GM12878 (cell line): ENCODE measurements around the gene RALGAPA2. TPM values are rescaled to one million over a fixed set of nuclear protein-coding genes. Genes with fewer than 3 reads are reported as not detected.

ENCODE experiments used
- ATAC-seq: fragments of 200-7000 bp; cut with Tn5 transposase; 3 replicates; pipeline ENCODE4 v1.9.1; 2020; ENCODE audit warnings: mild to moderate bottlenecking, moderate library complexity
- BruUV-seq: library from RNA; stranded (reverse); fragments of 400-500 nt; replicated peaks from 2 replicates; lab custom pipeline; 2021; lab: Mats Ljungman, UMichigan
- CTCF ChIA-PET: fragments of 300-600 bp; sonication (Branson Sonifier 250); formaldehyde crosslinking; extraction: SDS; loops from one replicate; lab custom pipeline; 2021; ENCODE audit warnings: inconsistent platforms; lab: Yijun Ruan, JAX
- POLR2A ChIA-PET: fragments of 350-600 bp; formaldehyde crosslinking; extraction: SDS; loops from one replicate; lab custom pipeline; 2021; ENCODE audit warnings: inconsistent platforms; lab: Charles Lee
- RAD21 ChIA-PET: fragments of 300-600 bp; sonication (Branson Sonifier 250); formaldehyde crosslinking; loops from one replicate; lab custom pipeline; 2023; ENCODE audit warnings: antibody characterized with exemption; ENCODE audit not compliant: unreplicated experiment; lab: Charles Lee
- SMC1A ChIA-PET: fragments of 300-600 bp; sonication (Branson Sonifier 250); formaldehyde crosslinking; loops from one replicate; lab custom pipeline; 2023; ENCODE audit not compliant: unreplicated experiment, uncharacterized antibody; lab: Charles Lee
- DNase-seq: peaks from one replicate; pipeline ENCODE4 v3.0.0-alpha.2; 2011; ENCODE audit warnings: low read depth, low spot score
- FAIRE-seq: peaks from 3 replicates; lab custom pipeline; 2011; peaks lifted over from hg19 to GRCh38; lab: Jason Lieb, UNC
- H2AFZ ChIP-seq: 2 replicates; pipeline ENCODE4 v1.6.0; 2011; ENCODE audit warnings: low read depth, low read length, control low read depth; ENCODE audit not compliant: control insufficient read depth
- H3K27ac ChIP-seq: 2 replicates; pipeline ENCODE4 v1.5.1; 2011; ENCODE audit warnings: control low read depth; ENCODE audit not compliant: control insufficient read depth, insufficient read depth
- H3K27me3 ChIP-seq, 2 experiments: replicated peaks in 1 of 2; 2 replicates each; pipeline versions ENCODE4 v1.6.0 to v1.6.1; 2011; ENCODE audit warnings: low read length in 1 of 2; ENCODE audit not compliant: control insufficient read depth in 2 of 2, insufficient read depth in 2 of 2
- H3K36me3 ChIP-seq, 2 experiments: 2 replicates each; pipeline ENCODE4 v1.5.1; 2011; ENCODE audit warnings: low read length in 1 of 2; ENCODE audit not compliant: control insufficient read depth in 2 of 2, insufficient read depth in 2 of 2
- H3K4me1 ChIP-seq: 2 replicates; pipeline ENCODE4 v1.6.1; 2011; ENCODE audit warnings: mild to moderate bottlenecking, low read length, moderate library complexity, mixed read lengths; ENCODE audit not compliant: control insufficient read depth, insufficient read depth
- H3K4me2 ChIP-seq: 2 replicates; pipeline ENCODE4 v1.6.0; 2011; ENCODE audit warnings: control low read depth; ENCODE audit not compliant: control insufficient read depth, insufficient read depth
- H3K4me3 ChIP-seq: fragments of 200-600 bp; sonication (generic); 2 replicates; pipeline ENCODE4 v1.5.1; 2016
- H3K79me2 ChIP-seq: 2 replicates; pipeline ENCODE4 v1.6.0; 2011; ENCODE audit warnings: low read length; ENCODE audit not compliant: control insufficient read depth, insufficient read depth
- H3K9ac ChIP-seq: 2 replicates; pipeline ENCODE4 v1.8.0; 2011; ENCODE audit warnings: low read length, control low read depth, mixed read lengths; ENCODE audit not compliant: control insufficient read depth, insufficient read depth
- H3K9me3 ChIP-seq: replicated peaks from 3 replicates; pipeline ENCODE4 v1.5.1; 2011; ENCODE audit warnings: mild to moderate bottlenecking, low read length; ENCODE audit not compliant: control insufficient read depth, insufficient read depth
- H4K20me1 ChIP-seq: 2 replicates; pipeline ENCODE4 v1.6.0; 2011; ENCODE audit not compliant: control insufficient read depth, insufficient read depth
- BMI1 ChIP-seq: fragments of 450-650 bp; IDR thresholded peaks from 2 replicates; pipeline ENCODE4 v1.6.1; 2016; ENCODE audit warnings: mild to moderate bottlenecking, moderate library complexity, borderline replicate concordance
- BRCA1 ChIP-seq: IDR thresholded peaks from 2 replicates; pipeline ENCODE4 v1.6.1; 2011; ENCODE audit warnings: low read depth, low read length, improper control_type of control experiment
- DPF2 ChIP-seq: fragments of 450-650 bp; IDR thresholded peaks from 2 replicates; pipeline ENCODE4 v1.6.1; 2017; ENCODE audit warnings: mild to moderate bottlenecking
- EP300 ChIP-seq, 2 experiments: fragments of 150-350 bp in 1 of 2; IDR thresholded peaks; 2 replicates each; pipeline ENCODE4 v1.6.1; 2011 to 2012; ENCODE audit warnings: low read depth in 2 of 2, low read length in 2 of 2, borderline replicate concordance in 1 of 2, improper control_type of control experiment in 1 of 2, inconsistent platforms in 1 of 2; ENCODE audit not compliant: control insufficient read depth in 1 of 2
- HCFC1 ChIP-seq: fragments of 150-350 bp; IDR thresholded peaks from 2 replicates; pipeline ENCODE4 v1.6.1; 2014; ENCODE audit warnings: low read length
- IRF5 ChIP-seq: fragments of 450-650 bp; IDR thresholded peaks from 2 replicates; pipeline ENCODE4 v1.6.1; 2017; ENCODE audit warnings: borderline replicate concordance
- MYB ChIP-seq: fragments of 150-350 bp; IDR thresholded peaks from 2 replicates; pipeline ENCODE4 v1.6.1; 2014; ENCODE audit warnings: mild to moderate bottlenecking, low read depth, low read length, borderline replicate concordance
- NFXL1 ChIP-seq: fragments of 450-650 bp; IDR thresholded peaks from 2 replicates; pipeline ENCODE4 v1.6.1; 2017; ENCODE audit warnings: antibody characterized with exemption, mild to moderate bottlenecking, borderline replicate concordance
- NR2C1 ChIP-seq: fragments of 450-650 bp; IDR thresholded peaks from 2 replicates; pipeline ENCODE4 v1.6.1; 2017; ENCODE audit warnings: antibody characterized with exemption, mild to moderate bottlenecking, moderate library complexity
- NR2C2 ChIP-seq: IDR thresholded peaks from 2 replicates; pipeline ENCODE4 v1.6.1; 2011; ENCODE audit warnings: borderline replicate concordance, low read depth; ENCODE audit not compliant: control insufficient read depth, insufficient read length
- PAX8 ChIP-seq: fragments of 450-650 bp; IDR thresholded peaks from 2 replicates; pipeline ENCODE4 v1.6.1; 2017; ENCODE audit warnings: mild to moderate bottlenecking, moderate library complexity
- SIN3A ChIP-seq: IDR thresholded peaks from 2 replicates; pipeline ENCODE4 v1.6.1; 2012; ENCODE audit warnings: low read depth, low read length, improper control_type of control experiment
- SMARCA5 ChIP-seq: fragments of 450-650 bp; IDR thresholded peaks from 2 replicates; pipeline ENCODE4 v1.6.1; 2017; ENCODE audit warnings: mild to moderate bottlenecking
- ZBED1 ChIP-seq: IDR thresholded peaks from 2 replicates; pipeline ENCODE4 v1.6.1; 2016; ENCODE audit warnings: borderline replicate concordance
- ZNF217 ChIP-seq: fragments of 450-650 bp; IDR thresholded peaks from 2 replicates; pipeline ENCODE4 v1.6.1; 2017; ENCODE audit warnings: antibody characterized with exemption, mild to moderate bottlenecking
- WGBS: methylation state at CpG from one replicate; pipeline ENCODE4 v1.1.6; 2016; ENCODE audit warnings: low lambda C conversion rate; ENCODE audit not compliant: insufficient replicate concordance, insufficient coverage; ENCODE audit errors: missing lambda C conversion rate; 5-methylcytosine and 5-hydroxymethylcytosine counted together
- in situ Hi-C: fragments of 300-500 bp; cut with MboI; formaldehyde crosslinking; loops from 9 replicates; pipeline ENCODE4 v1.14.3; 2018; ENCODE audit warnings: mixed read lengths
- intact Hi-C: fragments of 100-400 bp; cut with micrococcal nuclease; formaldehyde crosslinking; loops from one replicate; pipeline ENCODE4 v1.14.2; 2022; ENCODE audit not compliant: unreplicated experiment
- polyA plus RNA-seq, 11 experiments: library from polyadenylated mRNA; depleted of rRNA in 4 of 11; unstranded in 6 of 11; stranded (reverse) in 5 of 11; fragments of >200 nt; fragmentation: Nextera tagmentation in 4 of 11; fragmentation: Illumina TruSeq in 1 of 11; extraction: Ambion mirVana in 4 of 11; extraction: Trizol in 1 of 11; gene quantifications; 1 replicate in 1 of 11; 2 replicates in 10 of 11; pipeline versions ENCODE4 v1.2.1 to v1.2.3, GENCODE V29; 2011 to 2016; ENCODE audit warnings: inconsistent platforms in 2 of 11, missing spikeins in 2 of 11, low read depth in 1 of 11
- total RNA-seq, 4 experiments: library from RNA; depleted of rRNA in 3 of 4; stranded (reverse); fragments of >200 nt in 3 of 4; fragmentation: Illumina TruSeq in 1 of 4; extraction: Trizol in 1 of 4; gene quantifications; 2 replicates each; pipeline versions ENCODE4 v1.2.1 to v1.2.3, GENCODE V29; 2013 to 2021

Gene RALGAPA2
- total and polyA plus RNA-seq, 10 of the 15 experiments (the other 5 are each of a cell fraction or from before 2014, with no cell fraction given) = 2.9 to 29.4 (median 19.6) TPM

- Histone ChIP-seq H3K4me1 (no peaks in the 10 kb centered on the region), H3K4me2 (no peak overlapping the region), H2AFZ (no peak overlapping the region), H3K36me3 (no peaks in the 10 kb centered on the region), H3K79me2 (no peaks in the 10 kb centered on the region), H3K27me3 (peaks cover 10 to 22% of the 10 kb centered on the region in 2 experiments), H3K9ac (no peak overlapping the region), H3K9me3 (peaks cover 2% of the 10 kb centered on the region; the same call in 1 of the 3 replicates), H3K27ac (no peak overlapping the region), H3K4me3 (no peak overlapping the region), H4K20me1 (no peaks in the 10 kb centered on the region)
- DNase-seq (no peak), FAIRE-seq (no peak), ATAC-seq (no peak)
- SMC1A ChIA-PET = interaction anchor here (1.0 to 1.5 kb wide), 8 partner anchors 20 to 230 kb away, joined by 3 to 6 read pairs (median 3); no protein-coding TSS in a partner anchor
- intact Hi-C loops = loop anchor here (10.0 kb wide), 2 partner anchors 125 to 275 kb away; no protein-coding TSS in a partner anchor
- CTCF ChIA-PET = interaction anchor here (0.7 to 3.6 kb wide), 12 partner anchors 12 to 236 kb away, joined by 3 to 18 read pairs (median 4); no protein-coding TSS in a partner anchor
- in situ Hi-C loops = loop anchor here (5.0 kb wide), 1 partner anchor 208 kb away; no protein-coding TSS in a partner anchor
- POLR2A ChIA-PET = no interaction called here
- WGBS = 40% methylated on average over 6 of the region's 6 CpGs
- BruUV-seq = no TSS peak
- RAD21 ChIA-PET = interaction anchor here (1.2 to 1.9 kb wide), 3 partner anchors 203 to 209 kb away, joined by 5 to 6 read pairs (median 5); no protein-coding TSS in a partner anchor
- TF ChIP-seq NR2C1 = no peak
Observed at GRCh38 chr20:20359628-20360027, 352.8 kb downstream of the RALGAPA2 start.

GRCh38 chr20:20358801-20359200 is 353.6 kb downstream of the RALGAPA2 start:
- Histone ChIP-seq H3K36me3 (no peaks in the 10 kb centered on the region), H3K9ac (no peak overlapping the region), H4K20me1 (no peaks in the 10 kb centered on the region), H2AFZ (no peak overlapping the region), H3K4me3 (no peak overlapping the region), H3K79me2 (no peaks in the 10 kb centered on the region), H3K4me2 (no peak overlapping the region), H3K9me3 (peaks cover 2% of the 10 kb centered on the region; the same call in 1 of the 3 replicates), H3K27ac (no peak overlapping the region), H3K27me3 (peaks cover 6 to 17% of the 10 kb centered on the region in 2 experiments), H3K4me1 (no peaks in the 10 kb centered on the region)
- DNase-seq (no peak), FAIRE-seq (no peak), ATAC-seq (no peak)
- ChIA-PET CTCF (interaction anchor here (1.0 to 3.6 kb wide), 7 partner anchors 16 to 274 kb away, joined by 3 to 18 read pairs (median 9); no protein-coding TSS in a partner anchor), RAD21 (interaction anchor here (1.0 to 1.9 kb wide), 4 partner anchors 108 to 210 kb away, joined by 3 to 6 read pairs (median 5); no protein-coding TSS in a partner anchor), POLR2A (no interaction called here), SMC1A (interaction anchor here (1.1 to 1.5 kb wide), 7 partner anchors 20 to 275 kb away, joined by 3 to 10 read pairs (median 3); no protein-coding TSS in a partner anchor)
- in situ Hi-C loops (no loop called here), intact Hi-C loops (no loop called here)
- no TSS peak for BruUV-seq
- no peak for TF ChIP-seq SMARCA5
- TF ChIP-seq ZNF217 = no peak
- TF ChIP-seq PAX8 = no peak
- TF ChIP-seq ZBED1 = no peak
- no peak for TF ChIP-seq HCFC1
- TF ChIP-seq BMI1 = no peak
- no peak for TF ChIP-seq MYB
- TF ChIP-seq BRCA1 = no peak
- no peak for TF ChIP-seq SIN3A
- TF ChIP-seq EP300 (IDR thresholded peaks at IDR 0.05; ENCODE audit: borderline replicate concordance in 1 of 2, control insufficient read depth in 1 of 2, low read depth in 2 of 2, low read length in 2 of 2) = no peak
- no peak for TF ChIP-seq DPF2
- TF ChIP-seq IRF5 = no peak
- no peak for TF ChIP-seq NFXL1
- no peak for TF ChIP-seq NR2C2
